Upper lobe of left lung (tissue), 6 donors: ENCODE measurements around the gene TENM4. TPM values are rescaled to one million over a fixed set of nuclear protein-coding genes. Genes with fewer than 3 reads are reported as not detected.

Source experiments
- ATAC-seq, 2 donors: fragments of 200-7000 bp; cut with Tn5 transposase; one replicate each; pipeline ENCODE4 v1.9.1; 2022; ENCODE audit warnings: mild to moderate bottlenecking in 2 of 2, moderate library complexity in 2 of 2; ENCODE audit not compliant: low FRiP score in 2 of 2
- DNase-seq, 2 donors: peaks; one replicate each; pipeline ENCODE4 v3.0.0-alpha.2; 2019 to 2020
- H3K27ac ChIP-seq, 4 donors: fragments of 200-600 bp; sonication (generic); one replicate each; pipeline ENCODE4 v1.5.1; 2016 to 2019
- H3K27me3 ChIP-seq, 4 donors: fragments of 200-600 bp; sonication (generic); one replicate each; pipeline ENCODE4 v1.5.1; 2017 to 2019
- H3K36me3 ChIP-seq, 4 donors: fragments of 200-600 bp; sonication (generic); one replicate each; pipeline ENCODE4 v1.5.1; 2016 to 2019
- H3K4me1 ChIP-seq, 4 donors: fragments of 200-600 bp; sonication (generic); one replicate each; pipeline ENCODE4 v1.5.1; 2018 to 2019
- H3K4me3 ChIP-seq, 4 donors: fragments of 200-600 bp; sonication (generic); one replicate each; pipeline ENCODE4 v1.5.1; 2017 to 2019; ENCODE audit warnings: mild to moderate bottlenecking in 2 of 4, moderate library complexity in 1 of 4
- H3K9me3 ChIP-seq, 4 donors: fragments of 200-600 bp; sonication (generic); one replicate each; pipeline ENCODE4 v1.5.1; 2018 to 2019
- EP300 ChIP-seq, 4 donors: sonication (generic); formaldehyde crosslinking; IDR thresholded peaks; one replicate each; pipeline ENCODE4 v1.5.1; 2017; ENCODE audit warnings: antibody characterized with exemption in 4 of 4, control low read depth in 2 of 4
- POLR2A ChIP-seq, 4 donors: fragments of 450-650 bp; IDR thresholded peaks; one replicate each; pipeline ENCODE4 v1.5.1; 2016 to 2017; ENCODE audit warnings: antibody characterized with exemption in 4 of 4, mild to moderate bottlenecking in 2 of 4
- POLR2AphosphoS5 ChIP-seq, 2 donors: sonication (generic); formaldehyde crosslinking; IDR thresholded peaks; one replicate each; pipeline ENCODE4 v1.5.1; 2017; ENCODE audit warnings: antibody characterized with exemption in 2 of 2
- WGBS, 2 donors: methylation state at CpG; one replicate each; pipeline ENCODE4 v1.1.5; 2017 to 2018; 5-methylcytosine and 5-hydroxymethylcytosine counted together
- total RNA-seq, 6 donors: library from RNA; depleted of rRNA in 4 of 6; stranded (reverse); fragments of >200 nt in 4 of 6; gene quantifications; one replicate each; pipeline versions ENCODE4 v1.1.0 to v1.2.1, GENCODE V29; 2016 to 2021
- TF ChIP-seq, protein P1 (sequence below), 6 experiments: fragments of 450-650 bp in 4 of 6; fragments of 200-600 bp in 2 of 6; sonication (generic) in 2 of 6; IDR thresholded peaks; one replicate each; pipeline ENCODE4 v1.5.1; 2016 to 2019; ENCODE audit warnings: antibody characterized with exemption in 6 of 6
- donor health status: DM: no; HTN: no; CAD: no; lungs with moderate emphysema.
- donor health status: DM: no; HTN: yes; CAD: no; lungs with severe emphysema.

The TENM4 gene
- total RNA-seq, 6 donors from 2014 or later, result 0.11 to 20.0 (median 3.7) TPM

DNA sequence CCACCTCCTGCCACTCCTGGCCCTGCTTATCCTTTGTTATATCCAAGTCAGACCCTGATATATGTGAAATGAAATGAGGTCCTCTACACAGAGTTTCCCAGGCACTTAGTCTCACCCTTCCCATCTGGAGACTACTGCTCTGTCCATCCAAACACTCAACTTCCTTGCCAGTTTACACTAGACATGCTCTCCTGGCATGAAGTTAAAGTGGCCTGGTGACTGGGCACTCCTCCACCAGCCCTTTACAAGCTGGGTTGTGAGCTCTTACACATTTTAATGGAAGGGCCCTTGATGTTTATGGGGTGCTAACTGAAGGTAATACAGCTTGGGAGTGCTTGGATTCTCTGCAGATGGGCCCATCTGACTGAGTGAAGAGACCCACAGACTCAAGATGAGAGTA is 650.0 kb downstream of the TENM4 start:
- Histone ChIP-seq H3K4me1 (peaks cover 3 to 31% (median 11%) of the 10 kb centered on the region in 4 donors), H3K27ac (peak overlapping the region in 1 of 4 donors; percentile 6), H3K9me3 (no peaks in the 10 kb centered on the region), H3K4me3 (no peak overlapping the region), H3K36me3 (no peaks in the 10 kb centered on the region), H3K27me3 (no peaks in the 10 kb centered on the region)
- ATAC-seq (peak in 1 of 2 donors; percentile 17), DNase-seq (peak in 1 of 2 donors; percentile 74)
- TF ChIP-seq POLR2A (IDR thresholded peaks at IDR 0.05) (no peak), POLR2AphosphoS5 (IDR thresholded peaks at IDR 0.05) (peak in 1 of 2 donors; percentile 27)

- Histone ChIP-seq H3K4me1 (peaks cover 0 to 30% (median 14%) of the 10 kb centered on the region in 4 donors), H3K4me3 (no peak overlapping the region), H3K9me3 (no peaks in the 10 kb centered on the region), H3K36me3 (no peaks in the 10 kb centered on the region), H3K27me3 (no peaks in the 10 kb centered on the region), H3K27ac (no peak overlapping the region)
- no peak for ATAC-seq
- peak in 1 of 2 donors; percentile 5 for DNase-seq
- 58 to 62% methylated on average over 1 of the region's 1 CpG for WGBS, 2 donors
- TF ChIP-seq, protein P1, sequence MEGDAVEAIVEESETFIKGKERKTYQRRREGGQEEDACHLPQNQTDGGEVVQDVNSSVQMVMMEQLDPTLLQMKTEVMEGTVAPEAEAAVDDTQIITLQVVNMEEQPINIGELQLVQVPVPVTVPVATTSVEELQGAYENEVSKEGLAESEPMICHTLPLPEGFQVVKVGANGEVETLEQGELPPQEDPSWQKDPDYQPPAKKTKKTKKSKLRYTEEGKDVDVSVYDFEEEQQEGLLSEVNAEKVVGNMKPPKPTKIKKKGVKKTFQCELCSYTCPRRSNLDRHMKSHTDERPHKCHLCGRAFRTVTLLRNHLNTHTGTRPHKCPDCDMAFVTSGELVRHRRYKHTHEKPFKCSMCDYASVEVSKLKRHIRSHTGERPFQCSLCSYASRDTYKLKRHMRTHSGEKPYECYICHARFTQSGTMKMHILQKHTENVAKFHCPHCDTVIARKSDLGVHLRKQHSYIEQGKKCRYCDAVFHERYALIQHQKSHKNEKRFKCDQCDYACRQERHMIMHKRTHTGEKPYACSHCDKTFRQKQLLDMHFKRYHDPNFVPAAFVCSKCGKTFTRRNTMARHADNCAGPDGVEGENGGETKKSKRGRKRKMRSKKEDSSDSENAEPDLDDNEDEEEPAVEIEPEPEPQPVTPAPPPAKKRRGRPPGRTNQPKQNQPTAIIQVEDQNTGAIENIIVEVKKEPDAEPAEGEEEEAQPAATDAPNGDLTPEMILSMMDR (IDR thresholded peaks at IDR 0.05), result no peak
- TF ChIP-seq POLR2AphosphoS5 (IDR thresholded peaks at IDR 0.05) (no peak), POLR2A (IDR thresholded peaks at IDR 0.05) (no peak)
These were observed 651.5 kb downstream of the TENM4 start for GRCh38 chr11:78789375-78789774.

DNA sequence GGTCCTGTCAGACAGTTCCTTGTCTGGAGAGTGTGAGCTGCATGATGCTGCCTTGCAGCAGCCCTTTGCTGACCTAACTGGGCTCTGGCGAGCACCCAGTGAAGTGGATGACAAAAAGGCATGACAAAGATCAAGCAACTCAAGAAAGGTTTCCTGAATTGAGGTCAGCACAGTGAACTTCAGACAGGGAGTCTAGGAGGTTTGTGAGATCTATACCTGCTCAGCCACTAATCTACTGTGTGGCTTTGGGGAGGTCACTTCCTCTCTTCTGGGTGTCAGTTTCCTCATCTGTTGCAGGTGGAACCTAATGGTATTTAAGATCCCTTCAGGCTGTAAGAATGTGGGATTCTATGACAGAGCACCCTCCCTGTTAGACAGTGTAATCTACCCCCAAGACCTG is 652.3 kb downstream of the TENM4 start:
- Histone ChIP-seq H3K27me3 (no peaks in the 10 kb centered on the region), H3K4me3 (no peak overlapping the region), H3K9me3 (no peaks in the 10 kb centered on the region), H3K4me1 (peaks cover 0 to 30% (median 14%) of the 10 kb centered on the region in 4 donors), H3K27ac (no peak overlapping the region), H3K36me3 (no peaks in the 10 kb centered on the region)
- TF ChIP-seq POLR2AphosphoS5 (IDR thresholded peaks at IDR 0.05) (no peak), POLR2A (IDR thresholded peaks at IDR 0.05) (no peak), EP300 (IDR thresholded peaks at IDR 0.05) (no peak)
- TF ChIP-seq, protein P1 (IDR thresholded peaks at IDR 0.05), result no peak
- ATAC-seq, result no peak
- DNase-seq, result no peak
- WGBS, 2 donors, result 50 to 57% methylated on average over 1 of the region's 1 CpG

- peaks cover 0 to 30% (median 14%) of the 10 kb centered on the region in 4 donors for H3K4me1 ChIP-seq
- no peak for DNase-seq
- no peak overlapping the region for H3K27ac ChIP-seq
- WGBS, 2 donors, result 42 to 57% methylated on average over 3 of the region's 3 CpGs
- no peak overlapping the region for H3K4me3 ChIP-seq
- TF ChIP-seq POLR2A (IDR thresholded peaks at IDR 0.05), result no peak
- TF ChIP-seq, protein P1 (IDR thresholded peaks at IDR 0.05), result no peak
- TF ChIP-seq EP300 (IDR thresholded peaks at IDR 0.05), result no peak
- TF ChIP-seq POLR2AphosphoS5 (IDR thresholded peaks at IDR 0.05), result no peak
- H3K27me3 ChIP-seq, result no peaks in the 10 kb centered on the region
- no peak for ATAC-seq
- H3K36me3 ChIP-seq, result no peaks in the 10 kb centered on the region
- H3K9me3 ChIP-seq, result no peaks in the 10 kb centered on the region
These were observed 653.1 kb downstream of the TENM4 start for GRCh38 chr11:78787696-78788095.

- no peaks in the 10 kb centered on the region for H3K36me3 ChIP-seq
- DNase-seq, result peak in 1 of 2 donors; percentile 67
- TF ChIP-seq, protein P1 (IDR thresholded peaks at IDR 0.05), result no peak
- TF ChIP-seq POLR2AphosphoS5 (IDR thresholded peaks at IDR 0.05), result no peak
- no peak for TF ChIP-seq EP300 (IDR thresholded peaks at IDR 0.05)
- no peak for TF ChIP-seq POLR2A (IDR thresholded peaks at IDR 0.05)
- no peak for ATAC-seq
- H3K27me3 ChIP-seq, result no peaks in the 10 kb centered on the region
- H3K4me1 ChIP-seq, result peaks cover 0 to 30% (median 14%) of the 10 kb centered on the region in 4 donors
- H3K4me3 ChIP-seq, result no peak overlapping the region
- H3K27ac ChIP-seq, result no peak overlapping the region
- WGBS, 2 donors, result 94% methylated on average over 6 to 20 of the region's 20 CpGs
- no peaks in the 10 kb centered on the region for H3K9me3 ChIP-seq
These were observed 654.1 kb downstream of the TENM4 start for GRCh38 chr11:78786746-78787145.
